GM12873 (cell line): Measurements from ENCODE around the gene SWAP70.

ENCODE experiments used
- CTCF ChIP-seq: IDR thresholded peaks from 2 replicates; pipeline ENCODE4 v1.5.1; 2012; ENCODE audit warnings: low read depth, mild to moderate bottlenecking, moderate library complexity, low read length, control low read depth; ENCODE audit not compliant: insufficient read depth; ENCODE audit errors: missing control alignments

Gene SWAP70

GRCh38 chr11:9728058-9728457 lies 64.2 kb downstream of the SWAP70 start:
- no peak for TF ChIP-seq CTCF

GRCh38 chr11:9731256-9731655 lies 67.4 kb downstream of the SWAP70 start:
- TF ChIP-seq CTCF = no peak

GRCh38 chr11:9732453-9732852 lies 68.6 kb downstream of the SWAP70 start:
- TF ChIP-seq CTCF = no peak

GRCh38 chr11:9733212-9733611 lies 69.3 kb downstream of the SWAP70 start:
- no peak for TF ChIP-seq CTCF

GRCh38 chr11:9735236-9735635 lies 71.4 kb downstream of the SWAP70 start:
- no peak for TF ChIP-seq CTCF

- TF ChIP-seq CTCF = no peak
Observed at GRCh38 chr11:9735919-9736318, 72.0 kb downstream of the SWAP70 start.

- no peak for TF ChIP-seq CTCF
Observed at GRCh38 chr11:9736365-9736764, 72.5 kb downstream of the SWAP70 start.
